ENCODE measurements around the gene BMP10.

DNA sequence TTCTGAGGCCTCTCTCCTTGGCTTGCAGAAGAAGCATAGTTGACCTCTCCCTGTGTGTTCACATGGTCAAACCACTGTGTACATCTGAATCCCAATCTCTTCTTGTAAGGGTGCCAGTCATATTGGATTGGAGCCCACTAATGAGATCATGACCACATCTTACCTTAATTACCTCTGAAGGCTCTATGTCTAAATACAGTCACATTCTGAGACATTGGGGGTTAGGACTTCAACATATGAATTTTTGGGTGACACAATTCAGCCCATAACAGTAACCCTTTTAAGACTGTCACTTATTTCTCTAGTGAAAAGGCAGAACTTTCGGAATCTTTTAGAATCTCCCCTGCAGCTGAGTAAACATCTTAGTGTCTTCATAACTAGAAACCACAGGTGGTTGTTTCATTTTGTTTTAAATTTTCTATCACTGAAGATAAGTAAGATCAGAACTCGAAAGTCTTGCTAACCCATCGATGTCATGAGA is 33.3 kb downstream of the BMP10 start:
- TF ChIP-seq POLR2A (IDR thresholded peaks at IDR 0.05) (no peak), POLR2AphosphoS5 (IDR thresholded peaks at IDR 0.05) (no peak)
- TF ChIP-seq, protein P1, sequence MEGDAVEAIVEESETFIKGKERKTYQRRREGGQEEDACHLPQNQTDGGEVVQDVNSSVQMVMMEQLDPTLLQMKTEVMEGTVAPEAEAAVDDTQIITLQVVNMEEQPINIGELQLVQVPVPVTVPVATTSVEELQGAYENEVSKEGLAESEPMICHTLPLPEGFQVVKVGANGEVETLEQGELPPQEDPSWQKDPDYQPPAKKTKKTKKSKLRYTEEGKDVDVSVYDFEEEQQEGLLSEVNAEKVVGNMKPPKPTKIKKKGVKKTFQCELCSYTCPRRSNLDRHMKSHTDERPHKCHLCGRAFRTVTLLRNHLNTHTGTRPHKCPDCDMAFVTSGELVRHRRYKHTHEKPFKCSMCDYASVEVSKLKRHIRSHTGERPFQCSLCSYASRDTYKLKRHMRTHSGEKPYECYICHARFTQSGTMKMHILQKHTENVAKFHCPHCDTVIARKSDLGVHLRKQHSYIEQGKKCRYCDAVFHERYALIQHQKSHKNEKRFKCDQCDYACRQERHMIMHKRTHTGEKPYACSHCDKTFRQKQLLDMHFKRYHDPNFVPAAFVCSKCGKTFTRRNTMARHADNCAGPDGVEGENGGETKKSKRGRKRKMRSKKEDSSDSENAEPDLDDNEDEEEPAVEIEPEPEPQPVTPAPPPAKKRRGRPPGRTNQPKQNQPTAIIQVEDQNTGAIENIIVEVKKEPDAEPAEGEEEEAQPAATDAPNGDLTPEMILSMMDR (IDR thresholded peaks at IDR 0.05 in 8 of 11, conservative IDR thresholded peaks at IDR 0.05 in 3 of 11) = no peak

Data from spleen (tissue), 7 donors.